Measurements from ENCODE around the gene MRAP.

GRCh38 chr21:32276671-32277070, 22.0 kb upstream of the MRAP start:
- TF ChIP-seq EZH2 (IDR thresholded peaks at IDR 0.05; ENCODE audit: borderline replicate concordance, low read length), result no peak
- TF ChIP-seq, protein P1, sequence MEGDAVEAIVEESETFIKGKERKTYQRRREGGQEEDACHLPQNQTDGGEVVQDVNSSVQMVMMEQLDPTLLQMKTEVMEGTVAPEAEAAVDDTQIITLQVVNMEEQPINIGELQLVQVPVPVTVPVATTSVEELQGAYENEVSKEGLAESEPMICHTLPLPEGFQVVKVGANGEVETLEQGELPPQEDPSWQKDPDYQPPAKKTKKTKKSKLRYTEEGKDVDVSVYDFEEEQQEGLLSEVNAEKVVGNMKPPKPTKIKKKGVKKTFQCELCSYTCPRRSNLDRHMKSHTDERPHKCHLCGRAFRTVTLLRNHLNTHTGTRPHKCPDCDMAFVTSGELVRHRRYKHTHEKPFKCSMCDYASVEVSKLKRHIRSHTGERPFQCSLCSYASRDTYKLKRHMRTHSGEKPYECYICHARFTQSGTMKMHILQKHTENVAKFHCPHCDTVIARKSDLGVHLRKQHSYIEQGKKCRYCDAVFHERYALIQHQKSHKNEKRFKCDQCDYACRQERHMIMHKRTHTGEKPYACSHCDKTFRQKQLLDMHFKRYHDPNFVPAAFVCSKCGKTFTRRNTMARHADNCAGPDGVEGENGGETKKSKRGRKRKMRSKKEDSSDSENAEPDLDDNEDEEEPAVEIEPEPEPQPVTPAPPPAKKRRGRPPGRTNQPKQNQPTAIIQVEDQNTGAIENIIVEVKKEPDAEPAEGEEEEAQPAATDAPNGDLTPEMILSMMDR (IDR thresholded peaks at IDR 0.05; ENCODE audit: low read length), result no peak
